CD14-positive monocyte (primary cell): Measurements from ENCODE around the gene SHROOM3. TPM values are rescaled to one million over a fixed set of nuclear protein-coding genes. Genes with fewer than 3 reads are reported as not detected.
A peak's percentile ranks its signal among the peaks of the same experiment; 100 is the strongest.

Experiments used
- DNase-seq, 3 donors: peaks; one replicate each; pipeline ENCODE4 v3.0.0-alpha.2; 2011 to 2022
- H2AFZ ChIP-seq: 2 replicates; pipeline ENCODE4 v1.6.0; 2012; ENCODE audit warnings: mild to moderate bottlenecking, low read depth, low read length, inconsistent platforms; ENCODE audit not compliant: insufficient read depth, poor library complexity, severe bottlenecking
- H3K27ac ChIP-seq, 2 donors: 1 replicate in 1 of 2; 2 replicates in 1 of 2; pipeline ENCODE4 v1.5.1; 2012 to 2013; ENCODE audit warnings: low read length in 2 of 2, control low read depth in 1 of 2, inconsistent platforms in 1 of 2, low read depth in 1 of 2, mild to moderate bottlenecking in 1 of 2
- H3K27me3 ChIP-seq, 2 donors: one replicate each; pipeline versions ENCODE4 v1.6.0 to v1.6.1; 2011 to 2013; ENCODE audit warnings: low read length in 2 of 2; ENCODE audit not compliant: control insufficient read depth in 2 of 2, insufficient read depth in 2 of 2
- H3K36me3 ChIP-seq, 2 donors: replicated peaks in 1 of 2; 1 replicate in 1 of 2; 2 replicates in 1 of 2; pipeline versions ENCODE4 v1.5.1 to v1.6.1; 2012 to 2013; ENCODE audit warnings: low read length in 2 of 2, control low read depth in 1 of 2, inconsistent platforms in 1 of 2, mild to moderate bottlenecking in 1 of 2; ENCODE audit not compliant: insufficient read depth in 2 of 2, control insufficient read depth in 1 of 2
- H3K4me1 ChIP-seq, 2 donors: 1 replicate in 1 of 2; 2 replicates in 1 of 2; pipeline versions ENCODE4 v1.5.1 to v1.6.1; 2012 to 2013; ENCODE audit warnings: low read length in 2 of 2, control low read depth in 1 of 2, inconsistent platforms in 1 of 2, mild to moderate bottlenecking in 1 of 2, moderate library complexity in 1 of 2; ENCODE audit not compliant: insufficient read depth in 2 of 2, control insufficient read depth in 1 of 2
- H3K4me2 ChIP-seq: replicated peaks from 2 replicates; pipeline ENCODE3; 2012; ENCODE audit warnings: low read length, moderate library complexity, mild to moderate bottlenecking; ENCODE audit not compliant: poor library complexity, severe bottlenecking; ENCODE audit errors: extremely low read depth
- H3K4me3 ChIP-seq, 3 experiments: fragments of 200-600 bp in 1 of 3; sonication (generic) in 1 of 3; replicated peaks in 1 of 3; 1 replicate in 2 of 3; 2 replicates in 1 of 3; pipeline ENCODE4 v1.5.1; 2011 to 2013; ENCODE audit warnings: low read length in 3 of 3, mild to moderate bottlenecking in 3 of 3, control low read depth in 2 of 3, low read depth in 2 of 3, inconsistent platforms in 1 of 3, moderate library complexity in 1 of 3
- H3K79me2 ChIP-seq: 2 replicates; pipeline ENCODE4 v1.6.0; 2012; ENCODE audit warnings: mild to moderate bottlenecking, control low read depth, inconsistent platforms, low read length, moderate library complexity; ENCODE audit not compliant: insufficient read depth
- H3K9ac ChIP-seq: 2 replicates; pipeline ENCODE4 v1.6.0; 2017; ENCODE audit warnings: low read length, mild to moderate bottlenecking; ENCODE audit not compliant: insufficient read depth, poor library complexity, severe bottlenecking
- H3K9me3 ChIP-seq, 2 donors: replicated peaks in 1 of 2; 1 replicate in 1 of 2; 2 replicates in 1 of 2; pipeline versions ENCODE4 v1.5.1 to v1.6.1; 2012 to 2013; ENCODE audit warnings: low read length in 2 of 2, control low read depth in 1 of 2; ENCODE audit not compliant: control insufficient read depth in 1 of 2, insufficient read depth in 1 of 2
- H4K20me1 ChIP-seq: 2 replicates; pipeline ENCODE4 v1.6.0; 2012; ENCODE audit warnings: mild to moderate bottlenecking, low read length, control low read depth, moderate library complexity; ENCODE audit not compliant: insufficient read depth
- H3K27ac Mint-ChIP-seq, 7 donors: one replicate each; pipeline ENCODE4 v1.8.0; 2020; ENCODE audit warnings: mild to moderate bottlenecking in 7 of 7, mixed read lengths in 7 of 7, moderate library complexity in 6 of 7, inconsistent platforms in 2 of 7
- H3K27me3 Mint-ChIP-seq, 3 donors: one replicate each; pipeline ENCODE4 v1.8.0; 2021 to 2022; ENCODE audit warnings: low read depth in 3 of 3, mild to moderate bottlenecking in 3 of 3, mixed read lengths in 3 of 3, moderate library complexity in 3 of 3, inconsistent platforms in 1 of 3
- H3K36me3 Mint-ChIP-seq, 2 donors: one replicate each; pipeline ENCODE4 v1.8.0; 2020; ENCODE audit warnings: mixed read lengths in 2 of 2, inconsistent platforms in 1 of 2, mild to moderate bottlenecking in 1 of 2
- H3K4me1 Mint-ChIP-seq: one replicate; pipeline ENCODE4 v1.8.0; 2020; ENCODE audit warnings: mild to moderate bottlenecking, mixed read lengths
- H3K4me3 Mint-ChIP-seq, 2 donors: one replicate each; pipeline ENCODE4 v1.8.0; 2020; ENCODE audit warnings: mild to moderate bottlenecking in 2 of 2, mixed read lengths in 2 of 2, moderate library complexity in 1 of 2
- H3K9me3 Mint-ChIP-seq, 7 donors: one replicate each; pipeline ENCODE4 v1.8.0; 2020 to 2022; ENCODE audit warnings: mixed read lengths in 7 of 7, mild to moderate bottlenecking in 6 of 7, moderate library complexity in 6 of 7, inconsistent platforms in 2 of 7
- WGBS: methylation state at CpG from one replicate; pipeline ENCODE4 v1.1.5; 2013; ENCODE audit warnings: missing lambda C conversion rate; ENCODE audit not compliant: insufficient coverage; 5-methylcytosine and 5-hydroxymethylcytosine counted together
- intact Hi-C, 2 donors: fragments of 100-400 bp; cut with micrococcal nuclease; formaldehyde crosslinking; loops; one replicate each; pipeline versions ENCODE4 v1.15.0 to v1.15.1; 2023
- polyA plus RNA-seq, 3 donors: library from polyadenylated mRNA; depleted of rRNA in 1 of 3; unstranded in 2 of 3; stranded (reverse) in 1 of 3; fragments of 300-500 nt in 2 of 3; fragments of >200 nt in 1 of 3; fragmentation: Illumina TruSeq in 2 of 3; gene quantifications; 1 replicate in 2 of 3; 2 replicates in 1 of 3; pipeline ENCODE4 v1.2.3, GENCODE V29; 2012 to 2021
- TF ChIP-seq, protein P1 (sequence below): fragments of 200-600 bp; IDR thresholded peaks from one replicate; pipeline ENCODE4 v1.8.0; 2022; ENCODE audit warnings: antibody characterized with exemption, mild to moderate bottlenecking

SHROOM3 gene
- polyA plus RNA-seq, 3 donors: not detected

DNA sequence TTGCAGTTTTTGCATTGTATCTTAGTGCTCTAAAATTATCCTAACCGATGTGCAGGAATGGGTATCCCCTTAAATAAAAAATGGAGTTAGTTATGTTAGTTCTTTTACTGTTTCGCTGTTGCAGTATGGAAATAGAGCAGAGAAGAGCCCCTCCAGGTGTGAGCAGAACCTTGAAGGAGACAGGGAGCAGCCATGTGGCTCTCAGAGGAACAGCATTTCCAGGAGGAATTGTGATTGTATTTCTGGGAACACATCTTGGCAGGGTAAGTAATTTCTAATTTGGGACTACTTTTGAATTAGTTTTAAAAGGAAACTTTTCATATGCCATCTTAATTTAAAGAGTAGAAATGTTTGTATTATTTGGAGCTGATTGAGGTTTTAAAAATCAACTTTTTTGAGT lies 8.8 kb upstream of the SHROOM3 start:
- Histone ChIP-seq H2AFZ (no peak overlapping the region), H3K4me1 (peaks cover 1 to 2% of the 10 kb centered on the region in 2 donors), H3K27me3 (peaks cover 6 to 9% of the 10 kb centered on the region in 2 donors), H3K4me3 (no peak overlapping the region), H3K79me2 (no peaks in the 10 kb centered on the region), H3K27ac (no peak overlapping the region), H3K9me3 (no peaks in the 10 kb centered on the region), H3K9ac (no peak overlapping the region), H3K36me3 (no peaks in the 10 kb centered on the region), H3K4me2 (no peak overlapping the region), H4K20me1 (no peaks in the 10 kb centered on the region)
- intact Hi-C loops: no loop called here
- Mint-ChIP-seq H3K4me3 (peak overlapping the region in 1 of 2 donors; percentile 28), H3K27ac (no peak overlapping the region), H3K36me3 (no peaks in the 10 kb centered on the region), H3K9me3 (peaks cover 0 to 11% (median 5%) of the 10 kb centered on the region in 7 donors), H3K27me3 (peaks cover 14 to 15% (median 14%) of the 10 kb centered on the region in 3 donors), H3K4me1 (peaks cover 5% of the 10 kb centered on the region)
- WGBS: 100% methylated on average over 1 of the region's 2 CpGs
- DNase-seq: no peak
- TF ChIP-seq, protein P1, sequence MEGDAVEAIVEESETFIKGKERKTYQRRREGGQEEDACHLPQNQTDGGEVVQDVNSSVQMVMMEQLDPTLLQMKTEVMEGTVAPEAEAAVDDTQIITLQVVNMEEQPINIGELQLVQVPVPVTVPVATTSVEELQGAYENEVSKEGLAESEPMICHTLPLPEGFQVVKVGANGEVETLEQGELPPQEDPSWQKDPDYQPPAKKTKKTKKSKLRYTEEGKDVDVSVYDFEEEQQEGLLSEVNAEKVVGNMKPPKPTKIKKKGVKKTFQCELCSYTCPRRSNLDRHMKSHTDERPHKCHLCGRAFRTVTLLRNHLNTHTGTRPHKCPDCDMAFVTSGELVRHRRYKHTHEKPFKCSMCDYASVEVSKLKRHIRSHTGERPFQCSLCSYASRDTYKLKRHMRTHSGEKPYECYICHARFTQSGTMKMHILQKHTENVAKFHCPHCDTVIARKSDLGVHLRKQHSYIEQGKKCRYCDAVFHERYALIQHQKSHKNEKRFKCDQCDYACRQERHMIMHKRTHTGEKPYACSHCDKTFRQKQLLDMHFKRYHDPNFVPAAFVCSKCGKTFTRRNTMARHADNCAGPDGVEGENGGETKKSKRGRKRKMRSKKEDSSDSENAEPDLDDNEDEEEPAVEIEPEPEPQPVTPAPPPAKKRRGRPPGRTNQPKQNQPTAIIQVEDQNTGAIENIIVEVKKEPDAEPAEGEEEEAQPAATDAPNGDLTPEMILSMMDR: no peak

DNA sequence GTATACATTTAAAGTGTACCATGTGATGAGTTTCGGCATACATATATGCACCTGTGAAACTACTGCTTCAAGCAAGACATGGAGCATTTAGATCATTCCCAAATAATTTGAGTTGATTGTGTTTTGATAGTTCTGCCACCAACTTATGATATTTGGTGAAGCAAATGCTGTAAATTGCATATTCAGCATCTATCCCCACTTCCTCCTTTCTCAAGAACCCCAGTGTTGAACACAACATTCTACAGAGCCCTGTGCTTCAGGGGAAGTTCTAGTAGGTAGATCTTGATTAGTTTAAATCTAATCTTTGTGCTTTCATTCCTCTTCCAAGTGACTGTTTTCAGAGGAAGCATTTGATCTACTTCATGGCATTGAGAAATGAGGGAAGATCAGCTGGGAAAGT lies 5.4 kb upstream of the SHROOM3 start:
- H3K4me3 ChIP-seq: no peak overlapping the region
- Mint-ChIP-seq H3K27ac (no peak overlapping the region), H3K27me3 (peaks cover 1 to 10% (median 9%) of the 10 kb centered on the region in 3 donors), H3K4me1 (no peaks in the 10 kb centered on the region), H3K9me3 (no peaks in the 10 kb centered on the region), H3K36me3 (no peaks in the 10 kb centered on the region), H3K4me3 (no peak overlapping the region)
- no peak overlapping the region for H3K4me2 ChIP-seq
- intact Hi-C loops: no loop called here
- H3K9me3 ChIP-seq: no peaks in the 10 kb centered on the region
- H3K79me2 ChIP-seq: no peaks in the 10 kb centered on the region
- WGBS: no CpG with 5 or more reads among the region's 1 CpG
- DNase-seq: peak in 1 of 3 donors; percentile 10
- H3K36me3 ChIP-seq: no peaks in the 10 kb centered on the region
- H2AFZ ChIP-seq: no peak overlapping the region
- peaks cover under 1 to 3% of the 10 kb centered on the region in 2 donors for H3K27me3 ChIP-seq
- no peak overlapping the region for H3K9ac ChIP-seq
- no peaks in the 10 kb centered on the region for H4K20me1 ChIP-seq
- TF ChIP-seq, protein P1: no peak
- no peak overlapping the region for H3K27ac ChIP-seq
- no peaks in the 10 kb centered on the region for H3K4me1 ChIP-seq
